Measurements from ENCODE around the gene HAUS5.
A peak's percentile ranks its signal among the peaks of the same experiment; 100 is the strongest.
"Not testable (repeated sequence)": the region's sequence is repeated elsewhere in the genome, so short reads cannot be mapped to it uniquely, and the experiment has no call there.

The HAUS5 gene

GRCh38 chr19:35612559-35613321 is at the start of gene HAUS5:
TSS of gene HAUS5 (plus strand) at chr19:35612735. CDS start at chr19:35612795, 60 bp downstream.
- peak; percentile 76 for DNase-seq (ENCODE audit: low read depth)

GRCh38 chr19:35562776-35563175 is 49.8 kb upstream of the HAUS5 start:
- DNase-seq (ENCODE audit: low read depth): no peak

- DNase-seq (ENCODE audit: low read depth): no peak
Observed at GRCh38 chr19:35563207-35563829, 49.2 kb upstream of the HAUS5 start, which contains the start of gene ATP4A. TSS of gene ATP4A (minus strand) at chr19:35563658. CDS start at chr19:35563629, 29 bp downstream.

- no peak for DNase-seq (ENCODE audit: low read depth)
Observed at GRCh38 chr19:35565016-35565856, 47.3 kb upstream of the HAUS5 start.

GRCh38 chr19:35566738-35567137 is 45.8 kb upstream of the HAUS5 start:
- DNase-seq (ENCODE audit: low read depth): no peak

GRCh38 chr19:35569281-35569781 is 43.2 kb upstream of the HAUS5 start:
- no peak for DNase-seq (ENCODE audit: low read depth)

GRCh38 chr19:35571406-35571965 is 41.0 kb upstream of the HAUS5 start:
- DNase-seq (ENCODE audit: low read depth): no peak

- DNase-seq (ENCODE audit: low read depth): no peak
Observed at GRCh38 chr19:35577918-35578317, 34.6 kb upstream of the HAUS5 start.

- no peak for DNase-seq (ENCODE audit: low read depth)
Observed at GRCh38 chr19:35578707-35579106, 33.8 kb upstream of the HAUS5 start.

GRCh38 chr19:35582760-35583159 is 29.8 kb upstream of the HAUS5 start:
- DNase-seq (ENCODE audit: low read depth): no peak

GRCh38 chr19:35585848-35586247 is 26.7 kb upstream of the HAUS5 start, which contains the start of gene PMIS2:
TSS of gene PMIS2 (plus strand) at chr19:35586173. CDS start at chr19:35586260, 87 bp downstream.
- no peak for DNase-seq (ENCODE audit: low read depth)

- DNase-seq (ENCODE audit: low read depth): no peak
Observed at GRCh38 chr19:35587321-35587720, 25.2 kb upstream of the HAUS5 start.

- DNase-seq (ENCODE audit: low read depth): no peak
Observed at GRCh38 chr19:35590875-35591274, 21.7 kb upstream of the HAUS5 start.

- no peak for DNase-seq (ENCODE audit: low read depth)
Observed at GRCh38 chr19:35592226-35592625, 20.3 kb upstream of the HAUS5 start.

GRCh38 chr19:35595026-35595425 is 17.5 kb upstream of the HAUS5 start:
- not testable (repeated sequence) for DNase-seq (ENCODE audit: low read depth)

GRCh38 chr19:35595928-35596327 is 16.6 kb upstream of the HAUS5 start:
- DNase-seq (ENCODE audit: low read depth): no peak

GRCh38 chr19:35596366-35596999 is 16.1 kb upstream of the HAUS5 start:
- peak; percentile 41 for DNase-seq (ENCODE audit: low read depth)

- no peak for DNase-seq (ENCODE audit: low read depth)
Observed at GRCh38 chr19:35601971-35602370, 10.6 kb upstream of the HAUS5 start.

GRCh38 chr19:35604436-35604835 is 8.1 kb upstream of the HAUS5 start:
- DNase-seq (ENCODE audit: low read depth): not testable (repeated sequence)

- DNase-seq (ENCODE audit: low read depth): not testable (repeated sequence)
Observed at GRCh38 chr19:35607170-35607569, 5.4 kb upstream of the HAUS5 start.

- no peak for DNase-seq (ENCODE audit: low read depth)
Observed at GRCh38 chr19:35607661-35608060, 4.9 kb upstream of the HAUS5 start.
